CD4-positive, alpha-beta memory T cell (primary cell): Measurements from ENCODE around the gene MOGAT3. TPM values are rescaled to one million over a fixed set of nuclear protein-coding genes. Genes with fewer than 3 reads are reported as not detected.

Source experiments
- CTCF ChIA-PET: fragments of 350-600 bp; sonication (Branson Sonifier 250); formaldehyde crosslinking; loops from one replicate; lab custom pipeline; 2021; ENCODE audit warnings: inconsistent platforms; ENCODE audit not compliant: partially characterized antibody; lab: Charles Lee
- POLR2A ChIA-PET: fragments of 350-600 bp; sonication (Branson Sonifier 250); formaldehyde crosslinking; loops from one replicate; lab custom pipeline; 2021; ENCODE audit not compliant: partially characterized antibody; lab: Charles Lee
- DNase-seq, 5 donors: peaks; one replicate each; pipeline versions ENCODE4 v3.0.0 to v3.0.0-alpha.2; 2020 to 2022; ENCODE audit warnings: mixed read lengths in 1 of 5
- H3K27ac ChIP-seq: one replicate; pipeline ENCODE4 v1.7.0; 2013; ENCODE audit warnings: low read depth, low read length
- H3K27me3 ChIP-seq: 2 replicates; pipeline ENCODE4 v1.7.0; 2013; ENCODE audit warnings: mild to moderate bottlenecking, low read length, moderate library complexity; ENCODE audit not compliant: insufficient read depth
- H3K36me3 ChIP-seq: 2 replicates; pipeline ENCODE4 v1.7.0; 2013; ENCODE audit warnings: mild to moderate bottlenecking, low read length, moderate library complexity; ENCODE audit not compliant: insufficient read depth
- H3K4me1 ChIP-seq: 2 replicates; pipeline ENCODE4 v1.7.0; 2013; ENCODE audit warnings: mild to moderate bottlenecking, low read length, moderate library complexity; ENCODE audit not compliant: insufficient read depth
- H3K4me3 ChIP-seq, 2 donors: one replicate each; pipeline ENCODE4 v1.7.0; 2013; ENCODE audit warnings: low read length in 2 of 2, mild to moderate bottlenecking in 1 of 2
- H3K9me3 ChIP-seq, 2 donors: one replicate each; pipeline ENCODE4 v1.7.0; 2013; ENCODE audit warnings: low read length in 2 of 2, control low read depth in 1 of 2; ENCODE audit not compliant: control insufficient read depth in 1 of 2
- H3K27ac Mint-ChIP-seq, 7 donors: one replicate each; pipeline ENCODE4 v1.8.0; 2020 to 2021; ENCODE audit warnings: mixed read lengths in 7 of 7, mild to moderate bottlenecking in 6 of 7, inconsistent platforms in 3 of 7, moderate library complexity in 3 of 7
- H3K27me3 Mint-ChIP-seq, 2 donors: one replicate each; pipeline ENCODE4 v1.8.0; 2020 to 2021; ENCODE audit warnings: mixed read lengths in 2 of 2
- H3K36me3 Mint-ChIP-seq, 2 donors: one replicate each; pipeline ENCODE4 v1.8.0; 2020 to 2021; ENCODE audit warnings: mixed read lengths in 2 of 2, inconsistent platforms in 1 of 2, mild to moderate bottlenecking in 1 of 2
- H3K4me1 Mint-ChIP-seq, 4 donors: one replicate each; pipeline ENCODE4 v1.8.0; 2020 to 2021; ENCODE audit warnings: mixed read lengths in 4 of 4, mild to moderate bottlenecking in 1 of 4
- H3K4me3 Mint-ChIP-seq, 8 donors: one replicate each; pipeline ENCODE4 v1.8.0; 2020 to 2021; ENCODE audit warnings: mixed read lengths in 8 of 8, mild to moderate bottlenecking in 7 of 8, moderate library complexity in 6 of 8, inconsistent platforms in 3 of 8
- H3K9me3 Mint-ChIP-seq, 8 donors: one replicate each; pipeline ENCODE4 v1.8.0; 2020 to 2021; ENCODE audit warnings: mixed read lengths in 8 of 8, mild to moderate bottlenecking in 5 of 8, inconsistent platforms in 3 of 8, moderate library complexity in 1 of 8
- intact Hi-C: fragments of 100-400 bp; cut with micrococcal nuclease; formaldehyde crosslinking; loops from one replicate; pipeline ENCODE4 v1.15.1; 2023
- polyA plus RNA-seq, 2 donors: library from polyadenylated mRNA; unstranded; fragments of 300-500 nt; fragmentation: Illumina TruSeq; gene quantifications; one replicate each; pipeline ENCODE4 v1.2.3, GENCODE V29; 2021
- total RNA-seq, 2 experiments: library from RNA; stranded (reverse); gene quantifications; one replicate each; pipeline ENCODE4 v1.2.3, GENCODE V29; 2021

MOGAT3 gene
- total and polyA plus RNA-seq, 4 experiments from 2014 or later, result not detected

- peaks cover 19% of the 10 kb centered on the region for H3K36me3 ChIP-seq
- H3K36me3 Mint-ChIP-seq, result peaks cover 4 to 28% of the 10 kb centered on the region in 2 donors
- peaks cover 14 to 50% (median 24%) of the 10 kb centered on the region in 4 donors for H3K4me1 Mint-ChIP-seq
- ChIA-PET POLR2A (interaction anchor here (0.7 to 4.0 kb wide), 17 partner anchors 9 to 815 kb away, joined by 3 to 102 read pairs (median 6); partner anchors contain the start of genes PLOD3, POP7, SRRT and TRIM56), CTCF (interaction anchor here (0.9 to 5.8 kb wide), 27 partner anchors 9 to 354 kb away, joined by 3 to 105 read pairs (median 5); partner anchors contain the start of genes PLOD3, UFSP1 and ZNHIT1)
- H3K4me3 Mint-ChIP-seq, result peak overlapping the region; percentile 93 to 99 (median 97)
- H3K9me3 Mint-ChIP-seq, result no peaks in the 10 kb centered on the region
- intact Hi-C loops, result loop anchor here (1.0 to 2.0 kb wide), 6 partner anchors 8 to 355 kb away; partner anchors contain the start of genes IFT22, UFSP1 and ZNHIT1
- no peaks in the 10 kb centered on the region for H3K27me3 ChIP-seq
- peaks cover 24% of the 10 kb centered on the region for H3K4me1 ChIP-seq
- no peaks in the 10 kb centered on the region for H3K27me3 Mint-ChIP-seq
- H3K9me3 ChIP-seq, result no peaks in the 10 kb centered on the region
- H3K27ac Mint-ChIP-seq, result peak overlapping the region; percentile 89 to 99 (median 97)
- no peak for DNase-seq
- H3K27ac ChIP-seq, result peak overlapping the region; percentile 85
- H3K4me3 ChIP-seq, result peak overlapping the region; percentile 95 to 100
Observed at GRCh38 chr7:101243646-101244374, 43.0 kb upstream of the MOGAT3 start.

- Mint-ChIP-seq H3K9me3 (no peaks in the 10 kb centered on the region), H3K4me1 (peaks cover 10 to 41% (median 20%) of the 10 kb centered on the region in 4 donors), H3K27me3 (no peaks in the 10 kb centered on the region), H3K36me3 (peaks cover 4 to 25% of the 10 kb centered on the region in 2 donors), H3K27ac (peak overlapping the region in 1 of 7 donors; percentile 35), H3K4me3 (no peak overlapping the region)
- no peak overlapping the region for H3K4me3 ChIP-seq
- H3K4me1 ChIP-seq, result peaks cover 24% of the 10 kb centered on the region
- peaks cover 34% of the 10 kb centered on the region for H3K36me3 ChIP-seq
- intact Hi-C loops, result no loop called here
- H3K27ac ChIP-seq, result no peak overlapping the region
- no peak for DNase-seq
- ChIA-PET POLR2A (interaction anchor here (0.7 to 2.4 kb wide), 3 partner anchors 24 to 978 kb away, joined by 4 to 9 read pairs (median 4); partner anchors contain the start of genes PLOD3 and ZNHIT1), CTCF (interaction anchor here (0.8 to 5.8 kb wide), 6 partner anchors 17 to 98 kb away, joined by 3 to 105 read pairs (median 6); partner anchors contain the start of genes PLOD3 and ZNHIT1)
- H3K9me3 ChIP-seq, result no peaks in the 10 kb centered on the region
- H3K27me3 ChIP-seq, result no peaks in the 10 kb centered on the region
Observed at GRCh38 chr7:101241443-101242349, 40.9 kb upstream of the MOGAT3 start.

GRCh38 chr7:101241015-101241363 lies 40.2 kb upstream of the MOGAT3 start:
- POLR2A ChIA-PET, result interaction anchor here (2.4 kb wide), 1 partner anchor 23 kb away, joined by 9 read pairs; the partner anchor contains the start of genes PLOD3 and ZNHIT1
- Histone ChIP-seq H3K27ac (no peak overlapping the region), H3K4me1 (peaks cover 24% of the 10 kb centered on the region), H3K9me3 (no peaks in the 10 kb centered on the region), H3K4me3 (no peak overlapping the region), H3K27me3 (no peaks in the 10 kb centered on the region), H3K36me3 (peaks cover 34% of the 10 kb centered on the region)
- Mint-ChIP-seq H3K36me3 (peaks cover 4 to 29% of the 10 kb centered on the region in 2 donors), H3K27ac (peak overlapping the region in 1 of 7 donors; percentile 19), H3K9me3 (no peaks in the 10 kb centered on the region), H3K4me3 (no peak overlapping the region), H3K4me1 (peaks cover 10 to 41% (median 20%) of the 10 kb centered on the region in 4 donors), H3K27me3 (no peaks in the 10 kb centered on the region)
- no peak for DNase-seq
- intact Hi-C loops, result no loop called here
- CTCF ChIA-PET, result interaction anchor here (0.8 to 5.8 kb wide), 4 partner anchors 23 to 63 kb away, joined by 3 to 105 read pairs (median 4); partner anchors contain the start of genes PLOD3 and ZNHIT1

GRCh38 chr7:101240226-101241014 lies 39.6 kb upstream of the MOGAT3 start:
- Mint-ChIP-seq H3K36me3 (peaks cover 4 to 28% of the 10 kb centered on the region in 2 donors), H3K4me1 (peaks cover 8 to 36% (median 16%) of the 10 kb centered on the region in 4 donors), H3K9me3 (no peaks in the 10 kb centered on the region), H3K27ac (peak overlapping the region in 2 of 7 donors; percentile 19 to 35), H3K4me3 (no peak overlapping the region), H3K27me3 (no peaks in the 10 kb centered on the region)
- Histone ChIP-seq H3K9me3 (no peaks in the 10 kb centered on the region), H3K27me3 (no peaks in the 10 kb centered on the region), H3K4me3 (no peak overlapping the region), H3K36me3 (peaks cover 34% of the 10 kb centered on the region), H3K27ac (no peak overlapping the region), H3K4me1 (peaks cover 20% of the 10 kb centered on the region)
- intact Hi-C loops, result no loop called here
- no peak for DNase-seq
- POLR2A ChIA-PET, result interaction anchor here (2.4 kb wide), 1 partner anchor 23 kb away, joined by 9 read pairs; the partner anchor contains the start of genes PLOD3 and ZNHIT1
- CTCF ChIA-PET, result interaction anchor here (1.2 kb wide), 1 partner anchor 63 kb away, joined by 4 read pairs; no protein-coding TSS in a partner anchor

GRCh38 chr7:101239951-101240220 lies 39.0 kb upstream of the MOGAT3 start:
- H3K36me3 Mint-ChIP-seq, result peaks cover 4 to 25% of the 10 kb centered on the region in 2 donors
- no peaks in the 10 kb centered on the region for H3K9me3 ChIP-seq
- CTCF ChIA-PET, result no interaction called here
- no peaks in the 10 kb centered on the region for H3K9me3 Mint-ChIP-seq
- intact Hi-C loops, result no loop called here
- H3K27ac Mint-ChIP-seq, result peak overlapping the region in 1 of 7 donors; percentile 35
- peaks cover 7 to 30% (median 11%) of the 10 kb centered on the region in 4 donors for H3K4me1 Mint-ChIP-seq
- POLR2A ChIA-PET, result no interaction called here
- H3K4me3 Mint-ChIP-seq, result no peak overlapping the region
- no peaks in the 10 kb centered on the region for H3K27me3 ChIP-seq
- H3K27me3 Mint-ChIP-seq, result no peaks in the 10 kb centered on the region
- peaks cover 34% of the 10 kb centered on the region for H3K36me3 ChIP-seq
- H3K27ac ChIP-seq, result no peak overlapping the region
- H3K4me3 ChIP-seq, result no peak overlapping the region
- peaks cover 15% of the 10 kb centered on the region for H3K4me1 ChIP-seq
- DNase-seq, result no peak

GRCh38 chr7:101239191-101239950 lies 38.5 kb upstream of the MOGAT3 start:
- DNase-seq, result no peak
- CTCF ChIA-PET, result no interaction called here
- no peak overlapping the region for H3K4me3 Mint-ChIP-seq
- Histone ChIP-seq H3K4me1 (peaks cover 15% of the 10 kb centered on the region), H3K4me3 (no peak overlapping the region), H3K36me3 (peaks cover 34% of the 10 kb centered on the region), H3K27me3 (no peaks in the 10 kb centered on the region), H3K27ac (no peak overlapping the region), H3K9me3 (no peaks in the 10 kb centered on the region)
- no peaks in the 10 kb centered on the region for H3K27me3 Mint-ChIP-seq
- intact Hi-C loops, result no loop called here
- peaks cover 4 to 19% of the 10 kb centered on the region in 2 donors for H3K36me3 Mint-ChIP-seq
- no peak overlapping the region for H3K27ac Mint-ChIP-seq
- peaks cover 7 to 25% (median 9%) of the 10 kb centered on the region in 4 donors for H3K4me1 Mint-ChIP-seq
- POLR2A ChIA-PET, result interaction anchor here (0.7 kb wide), 1 partner anchor 19 kb away, joined by 3 read pairs; no protein-coding TSS in a partner anchor
- H3K9me3 Mint-ChIP-seq, result no peaks in the 10 kb centered on the region
